Measurements from ENCODE around the gene SMCO4.

Gene SMCO4

GRCh38 chr11:93500759-93501158, 42.4 kb downstream of the SMCO4 start:
- DNase-seq (ENCODE audit: extremely low spot score): no peak
- TF ChIP-seq LEF1 (IDR thresholded peaks at IDR 0.05; ENCODE audit: borderline replicate concordance): no peak
- no peak for TF ChIP-seq BHLHE40 (IDR thresholded peaks at IDR 0.05; ENCODE audit: borderline replicate concordance)
- POLR2A ChIA-PET: no interaction called here
- CTCF ChIA-PET: no interaction called here

DNA sequence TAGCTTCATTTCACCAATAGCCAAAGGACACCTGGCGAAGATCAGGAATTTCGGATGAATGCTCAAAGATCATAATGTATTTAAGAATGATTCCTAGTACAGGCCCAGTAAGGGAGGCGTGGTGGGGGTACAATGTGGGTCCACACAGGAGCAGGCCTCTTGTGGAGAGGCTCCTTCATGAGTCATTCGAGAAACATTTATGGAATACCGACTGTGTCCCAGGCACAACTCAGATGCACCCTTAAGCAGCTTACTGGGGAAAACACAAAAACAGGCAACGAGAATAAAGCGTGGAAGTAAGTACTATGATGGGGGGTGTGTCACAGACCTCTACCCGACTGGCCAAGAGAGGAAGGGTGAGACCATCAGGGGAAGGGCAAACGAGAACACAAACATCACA, 44.5 kb downstream of the SMCO4 start:
- no peak for DNase-seq (ENCODE audit: extremely low spot score)
- POLR2A ChIA-PET: no interaction called here
- CTCF ChIA-PET: no interaction called here
- TF ChIP-seq CTBP1 (IDR thresholded peaks at IDR 0.05; ENCODE audit: borderline replicate concordance) (no peak), LEF1 (IDR thresholded peaks at IDR 0.05; ENCODE audit: borderline replicate concordance) (no peak), ARNT (IDR thresholded peaks at IDR 0.05) (no peak), PKNOX1 (IDR thresholded peaks at IDR 0.05) (no peak), ELF4 (IDR thresholded peaks at IDR 0.05) (no peak), L3MBTL2 (conservative IDR thresholded peaks at IDR 0.05) (no peak), BHLHE40 (IDR thresholded peaks at IDR 0.05; ENCODE audit: borderline replicate concordance) (no peak), NFRKB (IDR thresholded peaks at IDR 0.05) (no peak), SP1 (IDR thresholded peaks at IDR 0.05) (no peak), ZNF384 (IDR thresholded peaks at IDR 0.05) (no peak)

- TF ChIP-seq TARDBP (IDR thresholded peaks at IDR 0.05) (no peak), NFRKB (IDR thresholded peaks at IDR 0.05) (no peak), L3MBTL2 (conservative IDR thresholded peaks at IDR 0.05) (no peak), SP1 (IDR thresholded peaks at IDR 0.05) (no peak), PKNOX1 (IDR thresholded peaks at IDR 0.05) (no peak), FOXA1 (IDR thresholded peaks at IDR 0.05) (no peak), CTBP1 (IDR thresholded peaks at IDR 0.05; ENCODE audit: borderline replicate concordance) (no peak), ZNF384 (IDR thresholded peaks at IDR 0.05) (no peak), LEF1 (IDR thresholded peaks at IDR 0.05; ENCODE audit: borderline replicate concordance) (no peak), HDGF (IDR thresholded peaks at IDR 0.05; ENCODE audit: borderline replicate concordance) (no peak), SUZ12 (IDR thresholded peaks at IDR 0.05) (no peak), ARNT (IDR thresholded peaks at IDR 0.05) (no peak), BHLHE40 (IDR thresholded peaks at IDR 0.05; ENCODE audit: borderline replicate concordance) (no peak), FOXM1 (IDR thresholded peaks at IDR 0.05; ENCODE audit: borderline replicate concordance) (no peak), ELF4 (IDR thresholded peaks at IDR 0.05) (no peak), FOXK2 (IDR thresholded peaks at IDR 0.05) (no peak)
- CTCF ChIA-PET: no interaction called here
- DNase-seq (ENCODE audit: extremely low spot score): no peak
- POLR2A ChIA-PET: no interaction called here
These were observed 45.0 kb downstream of the SMCO4 start for GRCh38 chr11:93498161-93498560.

GRCh38 chr11:93497596-93497995, 45.6 kb downstream of the SMCO4 start:
- ChIA-PET CTCF (no interaction called here), POLR2A (no interaction called here)
- no peak for TF ChIP-seq BHLHE40 (IDR thresholded peaks at IDR 0.05; ENCODE audit: borderline replicate concordance)
- TF ChIP-seq L3MBTL2 (conservative IDR thresholded peaks at IDR 0.05): no peak
- TF ChIP-seq LEF1 (IDR thresholded peaks at IDR 0.05; ENCODE audit: borderline replicate concordance): no peak
- TF ChIP-seq ARNT (IDR thresholded peaks at IDR 0.05): no peak
- DNase-seq (ENCODE audit: extremely low spot score): no peak

GRCh38 chr11:93494357-93494756, 48.8 kb downstream of the SMCO4 start:
- DNase-seq (ENCODE audit: extremely low spot score): no peak
- TF ChIP-seq FOXA1 (IDR thresholded peaks at IDR 0.05) (no peak), NFRKB (IDR thresholded peaks at IDR 0.05) (no peak), ZNF384 (IDR thresholded peaks at IDR 0.05) (no peak), ELF4 (IDR thresholded peaks at IDR 0.05) (no peak), CTBP1 (IDR thresholded peaks at IDR 0.05; ENCODE audit: borderline replicate concordance) (no peak), L3MBTL2 (conservative IDR thresholded peaks at IDR 0.05) (no peak), FOXM1 (IDR thresholded peaks at IDR 0.05; ENCODE audit: borderline replicate concordance) (no peak), BHLHE40 (IDR thresholded peaks at IDR 0.05; ENCODE audit: borderline replicate concordance) (no peak), LEF1 (IDR thresholded peaks at IDR 0.05; ENCODE audit: borderline replicate concordance) (no peak), ARNT (IDR thresholded peaks at IDR 0.05) (no peak), HDGF (IDR thresholded peaks at IDR 0.05; ENCODE audit: borderline replicate concordance) (no peak), PKNOX1 (IDR thresholded peaks at IDR 0.05) (no peak), SP1 (IDR thresholded peaks at IDR 0.05) (no peak), SUZ12 (IDR thresholded peaks at IDR 0.05) (no peak), TARDBP (IDR thresholded peaks at IDR 0.05) (no peak), FOXK2 (IDR thresholded peaks at IDR 0.05) (no peak)
- CTCF ChIA-PET: no interaction called here
- POLR2A ChIA-PET: no interaction called here

DNA sequence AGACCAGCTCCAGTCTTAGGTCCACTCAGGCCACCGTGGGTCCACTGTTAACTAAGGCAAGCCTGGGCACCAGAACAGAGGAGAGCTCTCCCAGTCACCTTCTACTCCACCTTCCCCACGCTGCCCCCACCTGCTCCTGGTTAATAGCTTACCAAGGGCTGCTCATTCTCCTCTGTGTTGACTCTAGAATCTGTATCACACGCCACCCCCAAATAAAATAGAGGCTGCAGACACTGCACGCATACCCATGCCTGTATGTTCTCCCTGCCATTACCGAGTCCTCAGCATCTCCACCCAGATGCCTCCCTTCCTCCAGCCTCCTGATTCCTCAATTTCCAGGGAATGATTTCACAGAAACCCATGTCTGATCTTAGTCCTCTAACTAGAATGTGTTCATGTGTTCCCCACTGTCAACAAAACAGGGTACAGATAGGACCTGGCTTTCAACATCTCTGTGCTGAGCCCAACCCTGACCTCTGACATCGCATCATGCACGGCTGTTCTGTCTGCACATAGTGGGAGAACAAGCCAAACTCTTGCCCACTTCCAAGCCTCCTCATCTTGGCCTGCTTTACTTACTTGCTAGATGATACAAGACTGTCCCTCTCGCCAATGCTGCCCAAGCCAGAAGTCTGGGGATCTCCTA, 49.8 kb downstream of the SMCO4 start:
- no peak for DNase-seq (ENCODE audit: extremely low spot score)
- POLR2A ChIA-PET: no interaction called here
- TF ChIP-seq ARNT (IDR thresholded peaks at IDR 0.05) (no peak), PKNOX1 (IDR thresholded peaks at IDR 0.05) (no peak), SUZ12 (IDR thresholded peaks at IDR 0.05) (no peak), HDGF (IDR thresholded peaks at IDR 0.05; ENCODE audit: borderline replicate concordance) (no peak), TARDBP (IDR thresholded peaks at IDR 0.05) (no peak), SP1 (IDR thresholded peaks at IDR 0.05) (no peak), FOXM1 (IDR thresholded peaks at IDR 0.05; ENCODE audit: borderline replicate concordance) (no peak), LEF1 (IDR thresholded peaks at IDR 0.05; ENCODE audit: borderline replicate concordance) (no peak), FOXA1 (IDR thresholded peaks at IDR 0.05) (no peak), L3MBTL2 (conservative IDR thresholded peaks at IDR 0.05) (no peak), CTBP1 (IDR thresholded peaks at IDR 0.05; ENCODE audit: borderline replicate concordance) (no peak), ELF4 (IDR thresholded peaks at IDR 0.05) (no peak), FOXK2 (IDR thresholded peaks at IDR 0.05) (no peak)
- CTCF ChIA-PET: no interaction called here

Data from HEK293T (cell line).